OCI-LY7 (cell line): ENCODE data around the gene PAXX. TPM values are rescaled to one million over a fixed set of nuclear protein-coding genes. Genes with fewer than 3 reads are reported as not detected.

Experiments
- BruUV-seq: library from RNA; stranded (reverse); fragments of 400-500 nt; replicated peaks from 2 replicates; lab custom pipeline; 2021; lab: Mats Ljungman, UMichigan
- CTCF ChIA-PET: fragments of 300-600 bp; sonication (Branson Sonifier 250); formaldehyde crosslinking; loops from one replicate; lab custom pipeline; 2022; ENCODE audit warnings: antibody characterized with exemption; ENCODE audit not compliant: unreplicated experiment; lab: Charles Lee
- POLR2A ChIA-PET: fragments of 300-600 bp; sonication (Branson Sonifier 250); formaldehyde crosslinking; loops from one replicate; lab custom pipeline; 2022; ENCODE audit warnings: antibody characterized with exemption; lab: Charles Lee
- DNase-seq: peaks from one replicate; pipeline ENCODE4 v3.0.0-alpha.2; 2015; ENCODE audit warnings: low spot score
- H2AFZ ChIP-seq: fragments of 200-600 bp; sonication (generic), shearing (Covaris generic); 2 replicates; pipeline ENCODE4 v1.6.1; 2014; ENCODE audit warnings: mild to moderate bottlenecking, antibody characterized with exemption, low read length, moderate library complexity
- H3K27ac ChIP-seq: fragments of 200-600 bp; sonication (generic); 2 replicates; pipeline ENCODE4 v1.5.1; 2014; ENCODE audit warnings: mixed run types, low read depth, mild to moderate bottlenecking, moderate library complexity, low read length, inconsistent platforms; ENCODE audit not compliant: poor library complexity, severe bottlenecking
- H3K36me3 ChIP-seq: fragments of 200-600 bp; sonication (generic); 2 replicates; pipeline ENCODE4 v1.6.1; 2014; ENCODE audit warnings: mild to moderate bottlenecking, antibody characterized with exemption, low read length, moderate library complexity, mixed read lengths; ENCODE audit not compliant: insufficient read depth
- H3K4me1 ChIP-seq: fragments of 200-600 bp; sonication (generic); 2 replicates; pipeline ENCODE4 v1.5.1; 2014; ENCODE audit warnings: mild to moderate bottlenecking, low read length; ENCODE audit not compliant: insufficient read depth, poor library complexity, severe bottlenecking
- H3K4me2 ChIP-seq: fragments of 200-600 bp; sonication (generic); 2 replicates; pipeline ENCODE4 v1.6.1; 2014; ENCODE audit warnings: mild to moderate bottlenecking, low read length
- H3K4me3 ChIP-seq: fragments of 200-600 bp; sonication (generic); 2 replicates; pipeline ENCODE4 v1.5.1; 2014; ENCODE audit warnings: mild to moderate bottlenecking, low read depth, low read length; ENCODE audit not compliant: poor library complexity, severe bottlenecking
- H3K79me2 ChIP-seq: fragments of 200-600 bp; sonication (generic); 2 replicates; pipeline ENCODE4 v1.6.1; 2016; ENCODE audit warnings: low read depth, mild to moderate bottlenecking, low read length, moderate library complexity, mixed read lengths; ENCODE audit not compliant: insufficient read depth
- H3K9me2 ChIP-seq: fragments of 200-600 bp; sonication (generic); 2 replicates; pipeline ENCODE4 v1.6.1; 2016; ENCODE audit warnings: mild to moderate bottlenecking, low read length, mixed read lengths; ENCODE audit not compliant: insufficient read depth
- H3K9me3 ChIP-seq: fragments of 200-600 bp; sonication (generic); 2 replicates; pipeline ENCODE4 v1.6.1; 2014; ENCODE audit warnings: mild to moderate bottlenecking, mixed run types, low read length, mixed read lengths
- H4K20me1 ChIP-seq: fragments of 200-600 bp; sonication (generic); 2 replicates; pipeline ENCODE4 v1.6.1; 2014; ENCODE audit warnings: mild to moderate bottlenecking, antibody characterized with exemption, low read length, moderate library complexity, mixed read lengths; ENCODE audit not compliant: insufficient read depth
- EZH2phosphoT487 ChIP-seq: fragments of 200-600 bp; sonication (generic); IDR thresholded peaks from 2 replicates; pipeline ENCODE4 v1.6.1; 2018; ENCODE audit warnings: low read depth, borderline replicate concordance, mild to moderate bottlenecking, mixed run types, antibody characterized with exemption, low read length, moderate library complexity, mixed read lengths
- intact Hi-C: fragments of 100-400 bp; cut with micrococcal nuclease; formaldehyde crosslinking; loops from one replicate; pipeline ENCODE4 v1.10.0; 2022; ENCODE audit not compliant: unreplicated experiment
- total RNA-seq, 2 experiments: library from RNA; depleted of rRNA in 1 of 2; stranded (reverse); fragments of >200 nt in 1 of 2; shearing (Covaris generic) in 1 of 2; gene quantifications; 2 replicates each; pipeline ENCODE4 v1.2.3, GENCODE V29; 2014 to 2022
- TF ChIP-seq, protein P1 (sequence below): fragments of 200-600 bp; sonication (generic); conservative IDR thresholded peaks from 2 replicates; pipeline ENCODE4 v1.5.1; 2014; ENCODE audit warnings: mild to moderate bottlenecking, antibody characterized with exemption, low read length, moderate library complexity, mixed read lengths

PAXX gene
- total RNA-seq, 2 experiments from 2014 or later, result 45.7 to 63.5 TPM

DNA sequence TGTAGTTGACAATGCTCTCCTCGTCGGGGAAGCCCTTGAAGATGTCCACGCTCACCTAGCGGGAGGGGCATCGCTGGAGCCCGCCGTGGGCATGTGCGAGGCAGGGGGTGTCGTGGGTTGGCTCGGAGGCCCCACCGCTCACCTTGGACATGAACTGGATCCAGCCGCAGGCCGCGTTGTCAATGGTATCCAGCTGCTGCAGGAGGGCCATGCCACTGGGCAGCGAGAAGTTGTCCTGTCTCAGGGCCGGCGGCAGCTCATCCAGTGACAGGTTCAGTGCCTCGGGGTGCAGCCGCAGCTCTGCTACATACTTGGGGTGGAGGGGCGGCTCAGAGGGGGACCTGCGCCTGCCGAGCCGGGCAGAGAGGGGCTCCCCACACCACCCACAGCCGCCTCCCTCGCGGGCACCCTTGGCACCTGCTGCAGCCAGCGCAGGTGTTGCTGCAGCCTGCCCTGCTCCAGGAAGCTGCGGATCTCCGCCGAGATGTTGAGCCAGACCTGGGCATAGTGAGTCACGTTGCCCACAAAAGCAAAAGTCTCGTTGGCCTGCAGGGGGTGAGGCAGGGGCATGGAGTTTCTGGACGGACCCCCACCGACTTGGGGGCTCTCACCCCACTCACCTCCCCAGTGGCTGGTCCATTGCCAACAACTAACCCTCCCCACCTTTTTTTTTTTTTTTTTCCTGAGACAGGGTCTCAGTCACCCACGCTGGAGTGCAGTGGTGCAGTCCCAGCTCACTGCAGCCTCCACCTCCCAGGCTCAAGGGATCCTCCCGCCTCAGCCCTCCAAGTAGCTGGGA, 26.7 kb downstream of the PAXX start:
- Histone ChIP-seq H3K36me3 (no peaks in the 10 kb centered on the region), H3K4me1 (peaks cover 10% of the 10 kb centered on the region), H4K20me1 (no peaks in the 10 kb centered on the region), H3K4me2 (no peak overlapping the region), H3K79me2 (no peaks in the 10 kb centered on the region), H2AFZ (no peak overlapping the region), H3K4me3 (no peak overlapping the region), H3K9me2 (no peaks in the 10 kb centered on the region), H3K27ac (no peak overlapping the region), H3K9me3 (no peaks in the 10 kb centered on the region)
- intact Hi-C loops, result no loop called here
- TF ChIP-seq EZH2phosphoT487, result no peak
- TF ChIP-seq, protein P1, sequence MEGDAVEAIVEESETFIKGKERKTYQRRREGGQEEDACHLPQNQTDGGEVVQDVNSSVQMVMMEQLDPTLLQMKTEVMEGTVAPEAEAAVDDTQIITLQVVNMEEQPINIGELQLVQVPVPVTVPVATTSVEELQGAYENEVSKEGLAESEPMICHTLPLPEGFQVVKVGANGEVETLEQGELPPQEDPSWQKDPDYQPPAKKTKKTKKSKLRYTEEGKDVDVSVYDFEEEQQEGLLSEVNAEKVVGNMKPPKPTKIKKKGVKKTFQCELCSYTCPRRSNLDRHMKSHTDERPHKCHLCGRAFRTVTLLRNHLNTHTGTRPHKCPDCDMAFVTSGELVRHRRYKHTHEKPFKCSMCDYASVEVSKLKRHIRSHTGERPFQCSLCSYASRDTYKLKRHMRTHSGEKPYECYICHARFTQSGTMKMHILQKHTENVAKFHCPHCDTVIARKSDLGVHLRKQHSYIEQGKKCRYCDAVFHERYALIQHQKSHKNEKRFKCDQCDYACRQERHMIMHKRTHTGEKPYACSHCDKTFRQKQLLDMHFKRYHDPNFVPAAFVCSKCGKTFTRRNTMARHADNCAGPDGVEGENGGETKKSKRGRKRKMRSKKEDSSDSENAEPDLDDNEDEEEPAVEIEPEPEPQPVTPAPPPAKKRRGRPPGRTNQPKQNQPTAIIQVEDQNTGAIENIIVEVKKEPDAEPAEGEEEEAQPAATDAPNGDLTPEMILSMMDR, result no peak
- ChIA-PET CTCF (no interaction called here), POLR2A (interaction anchor here (0.6 kb wide), 2 partner anchors 26 to 352 kb away, joined by 3 to 4 read pairs; no protein-coding TSS in a partner anchor)
- BruUV-seq, result no TSS peak
- DNase-seq, result no peak

DNA sequence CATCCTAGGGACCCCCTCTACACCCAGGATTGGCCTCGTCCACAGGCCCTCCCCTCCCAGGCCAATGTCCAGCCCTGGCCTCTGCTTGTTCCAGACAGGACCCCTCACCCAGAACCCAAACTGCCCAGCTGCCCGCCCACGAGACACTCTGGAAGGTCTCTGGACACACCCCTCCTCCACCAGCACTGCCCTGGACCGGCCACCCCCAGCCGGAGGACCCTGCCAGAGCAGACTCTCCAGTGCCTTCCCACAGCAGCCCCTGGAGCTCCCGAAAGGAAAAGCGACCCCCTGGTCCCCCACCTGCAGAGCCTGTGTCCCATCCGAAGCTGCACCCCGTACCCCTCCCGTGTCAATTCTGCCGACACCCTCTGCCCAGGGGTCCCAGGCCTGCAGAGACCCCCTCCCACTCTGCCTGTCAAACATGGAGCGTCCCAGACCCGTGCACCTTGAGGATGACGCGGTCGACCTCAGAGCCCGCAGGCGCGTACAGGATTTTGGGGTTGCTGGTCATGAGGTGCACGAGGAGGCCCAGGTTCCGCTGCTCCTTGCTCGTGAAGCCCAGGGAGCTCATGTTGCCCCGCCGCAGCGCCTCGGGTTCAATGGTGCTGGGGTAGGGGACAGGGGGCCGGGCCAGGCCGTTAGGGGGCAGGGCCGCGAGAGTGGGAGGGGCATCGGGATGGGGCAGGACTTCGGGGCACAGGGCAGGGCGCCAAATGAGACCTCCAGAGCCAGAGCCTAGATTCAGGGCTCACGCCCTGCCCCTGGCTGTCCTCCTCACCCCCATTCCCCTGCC, 27.9 kb downstream of the PAXX start:
- Histone ChIP-seq H3K4me1 (peaks cover 14% of the 10 kb centered on the region), H2AFZ (no peak overlapping the region), H3K27ac (no peak overlapping the region), H3K4me2 (no peak overlapping the region), H3K4me3 (no peak overlapping the region), H3K9me2 (no peaks in the 10 kb centered on the region), H3K79me2 (no peaks in the 10 kb centered on the region), H4K20me1 (no peaks in the 10 kb centered on the region), H3K36me3 (no peaks in the 10 kb centered on the region), H3K9me3 (no peaks in the 10 kb centered on the region)
- CTCF ChIA-PET, result no interaction called here
- intact Hi-C loops, result no loop called here
- TF ChIP-seq EZH2phosphoT487, result no peak
- TF ChIP-seq, protein P1, result no peak
- no peak for DNase-seq
- POLR2A ChIA-PET, result interaction anchor here (0.6 kb wide), 2 partner anchors 131 to 351 kb away, joined by 3 to 4 read pairs; no protein-coding TSS in a partner anchor
- no TSS peak for BruUV-seq
